ENCODE data around the gene KRTAP10-1.

DNA sequence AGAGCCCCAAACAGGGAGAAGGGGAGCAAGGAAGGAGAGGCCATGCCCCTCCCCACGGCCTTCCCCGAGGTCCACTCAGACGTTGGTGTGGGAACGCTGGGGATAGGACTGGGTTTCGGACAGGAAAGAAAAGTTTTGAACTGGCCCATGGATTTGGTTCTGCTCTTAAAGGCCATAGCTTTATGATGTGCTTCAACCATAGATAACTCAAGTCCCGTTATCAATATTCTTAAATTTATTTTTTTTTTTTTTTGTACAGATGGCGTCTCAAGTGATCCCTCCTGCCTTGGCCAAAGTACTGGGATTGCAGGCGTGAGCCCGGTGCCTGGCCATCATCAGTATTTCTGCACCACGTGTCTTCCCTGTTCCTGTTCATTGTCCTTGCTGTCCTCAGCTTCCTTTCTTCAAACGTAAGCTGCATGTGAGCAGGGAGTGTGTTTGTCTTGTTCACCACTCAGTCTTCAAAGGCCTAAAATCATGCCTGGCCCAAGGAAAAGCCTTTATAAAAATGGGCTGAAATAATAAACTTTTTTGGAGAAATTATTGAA, 820 bp upstream of the KRTAP10-1 start:
- TF ChIP-seq, protein P1, sequence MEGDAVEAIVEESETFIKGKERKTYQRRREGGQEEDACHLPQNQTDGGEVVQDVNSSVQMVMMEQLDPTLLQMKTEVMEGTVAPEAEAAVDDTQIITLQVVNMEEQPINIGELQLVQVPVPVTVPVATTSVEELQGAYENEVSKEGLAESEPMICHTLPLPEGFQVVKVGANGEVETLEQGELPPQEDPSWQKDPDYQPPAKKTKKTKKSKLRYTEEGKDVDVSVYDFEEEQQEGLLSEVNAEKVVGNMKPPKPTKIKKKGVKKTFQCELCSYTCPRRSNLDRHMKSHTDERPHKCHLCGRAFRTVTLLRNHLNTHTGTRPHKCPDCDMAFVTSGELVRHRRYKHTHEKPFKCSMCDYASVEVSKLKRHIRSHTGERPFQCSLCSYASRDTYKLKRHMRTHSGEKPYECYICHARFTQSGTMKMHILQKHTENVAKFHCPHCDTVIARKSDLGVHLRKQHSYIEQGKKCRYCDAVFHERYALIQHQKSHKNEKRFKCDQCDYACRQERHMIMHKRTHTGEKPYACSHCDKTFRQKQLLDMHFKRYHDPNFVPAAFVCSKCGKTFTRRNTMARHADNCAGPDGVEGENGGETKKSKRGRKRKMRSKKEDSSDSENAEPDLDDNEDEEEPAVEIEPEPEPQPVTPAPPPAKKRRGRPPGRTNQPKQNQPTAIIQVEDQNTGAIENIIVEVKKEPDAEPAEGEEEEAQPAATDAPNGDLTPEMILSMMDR (IDR thresholded peaks at IDR 0.05), result no peak
- TF ChIP-seq, protein P2, sequence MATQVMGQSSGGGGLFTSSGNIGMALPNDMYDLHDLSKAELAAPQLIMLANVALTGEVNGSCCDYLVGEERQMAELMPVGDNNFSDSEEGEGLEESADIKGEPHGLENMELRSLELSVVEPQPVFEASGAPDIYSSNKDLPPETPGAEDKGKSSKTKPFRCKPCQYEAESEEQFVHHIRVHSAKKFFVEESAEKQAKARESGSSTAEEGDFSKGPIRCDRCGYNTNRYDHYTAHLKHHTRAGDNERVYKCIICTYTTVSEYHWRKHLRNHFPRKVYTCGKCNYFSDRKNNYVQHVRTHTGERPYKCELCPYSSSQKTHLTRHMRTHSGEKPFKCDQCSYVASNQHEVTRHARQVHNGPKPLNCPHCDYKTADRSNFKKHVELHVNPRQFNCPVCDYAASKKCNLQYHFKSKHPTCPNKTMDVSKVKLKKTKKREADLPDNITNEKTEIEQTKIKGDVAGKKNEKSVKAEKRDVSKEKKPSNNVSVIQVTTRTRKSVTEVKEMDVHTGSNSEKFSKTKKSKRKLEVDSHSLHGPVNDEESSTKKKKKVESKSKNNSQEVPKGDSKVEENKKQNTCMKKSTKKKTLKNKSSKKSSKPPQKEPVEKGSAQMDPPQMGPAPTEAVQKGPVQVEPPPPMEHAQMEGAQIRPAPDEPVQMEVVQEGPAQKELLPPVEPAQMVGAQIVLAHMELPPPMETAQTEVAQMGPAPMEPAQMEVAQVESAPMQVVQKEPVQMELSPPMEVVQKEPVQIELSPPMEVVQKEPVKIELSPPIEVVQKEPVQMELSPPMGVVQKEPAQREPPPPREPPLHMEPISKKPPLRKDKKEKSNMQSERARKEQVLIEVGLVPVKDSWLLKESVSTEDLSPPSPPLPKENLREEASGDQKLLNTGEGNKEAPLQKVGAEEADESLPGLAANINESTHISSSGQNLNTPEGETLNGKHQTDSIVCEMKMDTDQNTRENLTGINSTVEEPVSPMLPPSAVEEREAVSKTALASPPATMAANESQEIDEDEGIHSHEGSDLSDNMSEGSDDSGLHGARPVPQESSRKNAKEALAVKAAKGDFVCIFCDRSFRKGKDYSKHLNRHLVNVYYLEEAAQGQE (IDR thresholded peaks at IDR 0.05; ENCODE audit: insufficient read depth in 1 of 2, low read depth in 2 of 2, low read length in 1 of 2), result no peak
